ENCODE data around the gene MYO5B. TPM values are rescaled to one million over a fixed set of nuclear protein-coding genes. Genes with fewer than 3 reads are reported as not detected.

The MYO5B gene
- polyA plus RNA-seq, 2 donors = 35.3 to 38.5 TPM

DNA sequence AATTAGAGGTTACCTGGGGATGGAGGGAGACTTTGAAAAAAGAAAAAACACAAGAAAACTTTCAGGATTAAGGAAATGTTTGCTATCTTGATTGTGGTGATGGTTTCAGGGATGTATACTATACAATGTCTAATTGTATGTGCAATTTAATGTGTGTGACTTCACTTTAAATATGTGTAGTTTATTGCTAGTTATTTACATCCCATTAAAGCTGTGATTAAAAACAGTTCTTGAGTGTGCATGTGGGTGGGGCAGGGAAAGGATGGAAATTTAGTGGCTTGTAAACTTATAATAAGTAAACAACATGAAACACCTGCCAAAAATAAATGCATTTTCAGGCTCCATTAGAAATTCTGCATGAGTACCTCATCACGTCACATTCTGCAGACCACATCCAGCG lies 167.0 kb downstream of the MYO5B start:
- Histone ChIP-seq H3K27ac (ENCODE audit: low read depth in 2 of 2, low read length in 1 of 2) (no peak overlapping the region), H3K4me3 (ENCODE audit: low read depth in 1 of 2, low read length in 2 of 2) (no peak overlapping the region), H3K9me3 (ENCODE audit: control insufficient read depth in 2 of 2, insufficient read depth in 1 of 2, low read depth in 1 of 2, low read length in 1 of 2) (no peaks in the 10 kb centered on the region), H3K36me3 (ENCODE audit: control insufficient read depth in 2 of 2, insufficient read depth in 2 of 2, low read length in 1 of 2) (no peaks in the 10 kb centered on the region), H3K4me1 (ENCODE audit: control insufficient read depth in 2 of 2, insufficient read depth in 2 of 2, low read length in 1 of 2) (no peaks in the 10 kb centered on the region), H3K27me3 (ENCODE audit: control insufficient read depth in 1 of 2, insufficient read depth in 2 of 2, low read length in 2 of 2) (no peaks in the 10 kb centered on the region)
- WGBS, 2 donors = 79 to 94% methylated on average over 2 of the region's 2 CpGs

DNA sequence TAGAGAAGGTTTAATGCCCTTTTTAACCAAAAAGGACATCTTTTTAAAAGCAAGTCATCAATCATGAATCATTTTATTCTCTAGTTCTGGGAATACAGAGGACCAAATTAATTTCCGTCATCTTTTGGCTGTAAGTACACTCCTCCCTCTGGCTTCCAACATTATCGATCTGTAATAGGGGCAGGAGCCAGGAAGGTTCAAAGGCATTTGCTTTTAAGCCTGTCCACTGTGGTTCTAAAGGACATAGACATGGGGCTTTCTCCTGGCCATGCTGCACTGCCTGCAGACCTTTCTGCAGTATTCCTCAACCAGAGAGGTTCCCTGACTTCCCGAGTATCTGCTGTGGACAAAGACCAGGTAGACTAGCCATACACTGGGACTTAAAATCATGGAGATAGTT lies 170.5 kb downstream of the MYO5B start:
- no peak overlapping the region for H3K4me3 ChIP-seq (ENCODE audit: low read depth in 1 of 2, low read length in 2 of 2)
- no peak overlapping the region for H3K27ac ChIP-seq (ENCODE audit: low read depth in 2 of 2, low read length in 1 of 2)
- 62 to 78% methylated on average over 3 of the region's 3 CpGs for WGBS, 2 donors
- no peaks in the 10 kb centered on the region for H3K4me1 ChIP-seq (ENCODE audit: control insufficient read depth in 2 of 2, insufficient read depth in 2 of 2, low read length in 1 of 2)
- H3K27me3 ChIP-seq (ENCODE audit: control insufficient read depth in 1 of 2, insufficient read depth in 2 of 2, low read length in 2 of 2) = no peaks in the 10 kb centered on the region
- no peaks in the 10 kb centered on the region for H3K36me3 ChIP-seq (ENCODE audit: control insufficient read depth in 2 of 2, insufficient read depth in 2 of 2, low read length in 1 of 2)
- H3K9me3 ChIP-seq (ENCODE audit: control insufficient read depth in 2 of 2, insufficient read depth in 1 of 2, low read depth in 1 of 2, low read length in 1 of 2) = no peaks in the 10 kb centered on the region

DNA sequence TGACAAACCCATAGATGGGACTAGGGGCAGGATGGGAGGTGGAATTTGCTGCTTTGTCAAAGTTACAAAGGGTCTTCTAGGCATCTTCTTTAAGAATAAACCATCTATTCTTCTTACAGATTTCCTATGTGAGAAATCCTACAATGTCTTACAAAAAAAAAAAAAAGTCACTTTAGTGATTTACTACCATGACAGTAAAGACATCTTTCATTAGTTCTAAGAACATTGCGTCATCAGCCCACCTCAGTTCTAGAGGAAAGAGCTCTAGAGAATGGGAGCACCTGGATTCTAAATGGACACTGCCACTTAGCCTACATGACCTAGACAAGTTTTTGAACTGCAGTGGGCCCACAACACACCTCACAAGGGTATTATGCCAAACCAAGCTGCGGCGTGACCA lies 172.0 kb downstream of the MYO5B start:
- H3K36me3 ChIP-seq (ENCODE audit: control insufficient read depth in 2 of 2, insufficient read depth in 2 of 2, low read length in 1 of 2) = no peaks in the 10 kb centered on the region
- H3K27me3 ChIP-seq (ENCODE audit: control insufficient read depth in 1 of 2, insufficient read depth in 2 of 2, low read length in 2 of 2) = no peaks in the 10 kb centered on the region
- H3K4me3 ChIP-seq (ENCODE audit: low read depth in 1 of 2, low read length in 2 of 2) = no peak overlapping the region
- no peaks in the 10 kb centered on the region for H3K4me1 ChIP-seq (ENCODE audit: control insufficient read depth in 2 of 2, insufficient read depth in 2 of 2, low read length in 1 of 2)
- no peaks in the 10 kb centered on the region for H3K9me3 ChIP-seq (ENCODE audit: control insufficient read depth in 2 of 2, insufficient read depth in 1 of 2, low read depth in 1 of 2, low read length in 1 of 2)
- 96 to 98% methylated on average over 3 of the region's 3 CpGs for WGBS, 2 donors
- H3K27ac ChIP-seq (ENCODE audit: low read depth in 2 of 2, low read length in 1 of 2) = no peak overlapping the region

DNA sequence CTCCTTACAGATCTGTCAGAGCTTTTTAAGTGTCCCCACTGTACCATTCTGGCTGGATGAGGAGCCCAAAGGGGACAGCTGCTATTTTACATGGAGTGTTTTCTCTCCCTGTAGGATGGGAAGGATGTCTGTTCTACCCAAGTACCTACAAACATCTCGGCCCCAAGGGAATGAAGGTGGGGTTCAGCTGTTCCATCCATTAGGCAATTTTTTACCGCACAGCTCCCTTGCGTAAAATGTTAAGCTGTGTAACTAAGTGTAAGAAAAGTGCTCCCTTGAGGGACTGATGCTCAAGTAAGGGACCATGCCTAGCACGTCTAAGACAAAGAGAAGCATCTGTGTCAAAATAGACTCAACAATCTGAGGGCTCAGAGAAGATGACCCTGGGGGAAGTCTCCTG lies 180.3 kb downstream of the MYO5B start:
- Histone ChIP-seq H3K4me3 (ENCODE audit: low read depth in 1 of 2, low read length in 2 of 2) (no peak overlapping the region), H3K27ac (ENCODE audit: low read depth in 2 of 2, low read length in 1 of 2) (no peak overlapping the region), H3K4me1 (ENCODE audit: control insufficient read depth in 2 of 2, insufficient read depth in 2 of 2, low read length in 1 of 2) (no peaks in the 10 kb centered on the region), H3K36me3 (ENCODE audit: control insufficient read depth in 2 of 2, insufficient read depth in 2 of 2, low read length in 1 of 2) (no peaks in the 10 kb centered on the region), H3K9me3 (ENCODE audit: control insufficient read depth in 2 of 2, insufficient read depth in 1 of 2, low read depth in 1 of 2, low read length in 1 of 2) (no peaks in the 10 kb centered on the region), H3K27me3 (ENCODE audit: control insufficient read depth in 1 of 2, insufficient read depth in 2 of 2, low read length in 2 of 2) (no peaks in the 10 kb centered on the region)
- 84 to 85% methylated on average over 4 of the region's 4 CpGs for WGBS, 2 donors

DNA sequence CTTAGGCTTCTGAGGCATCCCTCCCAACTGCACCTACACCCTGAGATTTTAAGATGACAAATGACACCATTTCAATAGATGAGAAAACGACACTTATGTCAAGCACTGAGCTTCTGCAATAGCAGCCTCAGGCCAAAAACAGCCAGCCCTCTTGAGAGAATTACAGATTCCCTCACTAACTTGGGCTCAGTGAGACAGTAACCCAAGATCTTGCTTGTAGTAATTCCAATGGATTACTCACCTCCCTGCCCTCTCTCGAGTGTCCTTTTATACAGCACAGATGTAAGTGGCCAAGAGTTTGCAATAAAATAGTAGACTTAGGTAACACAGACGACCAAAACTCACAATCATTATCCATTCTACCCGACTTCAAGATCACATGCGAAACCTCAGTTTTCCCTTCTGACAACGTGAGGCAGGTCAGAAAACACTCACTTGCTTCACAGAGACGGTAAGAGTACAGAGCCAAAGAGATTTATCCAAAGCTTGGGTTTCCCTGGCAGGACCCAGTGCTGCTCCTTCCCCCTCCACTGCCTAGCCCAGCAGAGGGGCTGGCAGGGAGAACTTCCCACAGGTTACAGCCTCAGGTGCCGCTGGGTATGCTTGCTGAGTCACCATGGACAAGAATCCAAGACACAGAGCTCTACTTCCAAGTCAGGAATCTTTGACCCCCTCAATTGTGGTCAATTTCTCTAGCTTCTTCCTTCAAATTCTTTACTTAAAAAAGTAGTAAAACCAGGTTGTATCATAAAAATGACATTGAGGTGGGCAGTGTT lies 181.4 kb downstream of the MYO5B start:
- Histone ChIP-seq H3K27me3 (ENCODE audit: control insufficient read depth in 1 of 2, insufficient read depth in 2 of 2, low read length in 2 of 2) (no peaks in the 10 kb centered on the region), H3K36me3 (ENCODE audit: control insufficient read depth in 2 of 2, insufficient read depth in 2 of 2, low read length in 1 of 2) (no peaks in the 10 kb centered on the region), H3K4me3 (ENCODE audit: low read depth in 1 of 2, low read length in 2 of 2) (no peak overlapping the region), H3K27ac (ENCODE audit: low read depth in 2 of 2, low read length in 1 of 2) (no peak overlapping the region), H3K9me3 (ENCODE audit: control insufficient read depth in 2 of 2, insufficient read depth in 1 of 2, low read depth in 1 of 2, low read length in 1 of 2) (no peaks in the 10 kb centered on the region), H3K4me1 (ENCODE audit: control insufficient read depth in 2 of 2, insufficient read depth in 2 of 2, low read length in 1 of 2) (no peaks in the 10 kb centered on the region)
- 77 to 79% methylated on average over 8 of the region's 8 CpGs for WGBS, 2 donors

DNA sequence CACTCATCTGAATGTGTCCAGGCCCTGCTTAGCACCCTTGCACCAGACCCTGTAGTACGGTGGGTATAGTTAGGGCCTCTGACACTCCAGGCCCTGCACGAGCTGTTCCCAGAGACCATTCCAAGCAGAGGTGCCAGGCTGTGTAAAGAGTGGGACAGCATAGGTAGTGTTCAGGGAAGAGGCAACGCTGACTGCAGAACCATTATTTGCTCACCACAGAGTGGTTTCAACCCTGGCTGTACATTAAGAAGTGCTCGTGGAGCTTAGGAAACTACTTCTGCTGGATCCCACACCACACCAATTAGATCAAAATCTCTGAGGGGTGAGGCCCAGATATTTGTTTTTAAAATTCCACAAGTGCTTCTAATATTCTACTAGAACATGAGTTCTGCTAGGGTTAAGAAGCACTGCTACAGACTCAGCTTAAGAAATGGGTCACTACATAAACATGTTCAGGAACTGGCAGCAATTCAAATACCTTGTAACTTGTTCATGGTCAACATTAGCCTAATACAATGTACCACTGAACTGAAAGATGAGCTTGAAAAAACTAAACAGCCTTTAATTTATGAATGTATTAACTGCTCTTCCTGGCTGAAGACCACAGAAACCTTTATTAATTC lies 183.0 kb downstream of the MYO5B start:
- 77 to 79% methylated on average over 4 of the region's 4 CpGs for WGBS, 2 donors
- Histone ChIP-seq H3K27ac (ENCODE audit: low read depth in 2 of 2, low read length in 1 of 2) (peak overlapping the region in 1 of 2 donors; percentile 6), H3K4me3 (ENCODE audit: low read depth in 1 of 2, low read length in 2 of 2) (no peak overlapping the region), H3K27me3 (ENCODE audit: control insufficient read depth in 1 of 2, insufficient read depth in 2 of 2, low read length in 2 of 2) (no peaks in the 10 kb centered on the region), H3K9me3 (ENCODE audit: control insufficient read depth in 2 of 2, insufficient read depth in 1 of 2, low read depth in 1 of 2, low read length in 1 of 2) (no peaks in the 10 kb centered on the region), H3K4me1 (ENCODE audit: control insufficient read depth in 2 of 2, insufficient read depth in 2 of 2, low read length in 1 of 2) (no peaks in the 10 kb centered on the region), H3K36me3 (ENCODE audit: control insufficient read depth in 2 of 2, insufficient read depth in 2 of 2, low read length in 1 of 2) (no peaks in the 10 kb centered on the region)

DNA sequence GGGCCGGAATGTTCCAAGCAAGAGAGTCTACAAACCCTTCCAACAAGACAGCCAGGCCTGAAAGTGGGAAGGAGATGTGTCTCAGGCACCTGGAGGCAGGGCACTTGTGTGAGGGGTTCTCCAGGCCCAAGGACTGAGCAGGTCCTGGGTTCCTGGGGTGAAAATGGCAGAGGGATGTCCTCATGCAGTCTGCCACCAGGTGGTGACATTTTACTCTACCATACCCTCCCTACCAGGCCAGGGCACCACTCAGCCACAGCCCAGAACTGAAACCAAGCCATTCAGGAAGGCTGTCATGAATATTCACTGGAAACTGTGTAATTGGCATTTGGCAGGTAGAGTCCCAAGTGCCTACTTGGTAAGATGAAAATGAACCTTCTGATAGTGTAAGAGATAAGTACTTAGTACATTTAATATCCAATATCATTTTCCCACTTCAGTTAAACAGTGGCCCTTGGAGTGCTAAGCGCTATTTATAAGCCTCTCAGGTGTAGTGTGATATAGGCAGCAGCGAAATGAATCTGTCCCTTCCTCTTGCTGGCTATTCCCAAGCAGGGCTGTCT lies 185.1 kb downstream of the MYO5B start:
- 92 to 93% methylated on average over 3 of the region's 3 CpGs for WGBS, 2 donors
- no peak overlapping the region for H3K27ac ChIP-seq (ENCODE audit: low read depth in 2 of 2, low read length in 1 of 2)
- H3K27me3 ChIP-seq (ENCODE audit: control insufficient read depth in 1 of 2, insufficient read depth in 2 of 2, low read length in 2 of 2) = no peaks in the 10 kb centered on the region
- no peaks in the 10 kb centered on the region for H3K4me1 ChIP-seq (ENCODE audit: control insufficient read depth in 2 of 2, insufficient read depth in 2 of 2, low read length in 1 of 2)
- H3K36me3 ChIP-seq (ENCODE audit: control insufficient read depth in 2 of 2, insufficient read depth in 2 of 2, low read length in 1 of 2) = no peaks in the 10 kb centered on the region
- H3K9me3 ChIP-seq (ENCODE audit: control insufficient read depth in 2 of 2, insufficient read depth in 1 of 2, low read depth in 1 of 2, low read length in 1 of 2) = no peaks in the 10 kb centered on the region
- no peak overlapping the region for H3K4me3 ChIP-seq (ENCODE audit: low read depth in 1 of 2, low read length in 2 of 2)

DNA sequence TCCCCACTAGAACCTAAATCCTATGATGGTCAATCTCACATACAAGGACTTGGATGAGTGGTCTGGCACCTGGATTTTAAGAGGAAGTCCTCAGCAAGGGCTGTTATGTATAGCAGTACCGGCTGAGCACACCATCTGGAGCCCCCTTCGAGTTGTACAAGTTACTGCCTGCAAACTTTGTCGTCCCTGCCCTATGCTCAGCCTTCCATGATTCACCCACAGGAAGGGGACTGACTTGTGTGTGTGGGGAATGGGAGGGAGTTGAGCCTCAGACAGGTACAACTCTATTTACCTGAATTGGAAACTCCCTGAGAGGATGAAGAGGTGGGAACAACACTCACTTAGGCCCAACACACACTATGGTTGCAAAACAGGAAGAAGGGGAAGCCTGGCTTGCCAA lies 186.6 kb downstream of the MYO5B start:
- no peaks in the 10 kb centered on the region for H3K36me3 ChIP-seq (ENCODE audit: control insufficient read depth in 2 of 2, insufficient read depth in 2 of 2, low read length in 1 of 2)
- H3K27me3 ChIP-seq (ENCODE audit: control insufficient read depth in 1 of 2, insufficient read depth in 2 of 2, low read length in 2 of 2) = no peaks in the 10 kb centered on the region
- no peaks in the 10 kb centered on the region for H3K9me3 ChIP-seq (ENCODE audit: control insufficient read depth in 2 of 2, insufficient read depth in 1 of 2, low read depth in 1 of 2, low read length in 1 of 2)
- H3K4me1 ChIP-seq (ENCODE audit: control insufficient read depth in 2 of 2, insufficient read depth in 2 of 2, low read length in 1 of 2) = no peaks in the 10 kb centered on the region
- no peak overlapping the region for H3K27ac ChIP-seq (ENCODE audit: low read depth in 2 of 2, low read length in 1 of 2)
- 82 to 85% methylated on average over 3 of the region's 3 CpGs for WGBS, 2 donors
- no peak overlapping the region for H3K4me3 ChIP-seq (ENCODE audit: low read depth in 1 of 2, low read length in 2 of 2)

DNA sequence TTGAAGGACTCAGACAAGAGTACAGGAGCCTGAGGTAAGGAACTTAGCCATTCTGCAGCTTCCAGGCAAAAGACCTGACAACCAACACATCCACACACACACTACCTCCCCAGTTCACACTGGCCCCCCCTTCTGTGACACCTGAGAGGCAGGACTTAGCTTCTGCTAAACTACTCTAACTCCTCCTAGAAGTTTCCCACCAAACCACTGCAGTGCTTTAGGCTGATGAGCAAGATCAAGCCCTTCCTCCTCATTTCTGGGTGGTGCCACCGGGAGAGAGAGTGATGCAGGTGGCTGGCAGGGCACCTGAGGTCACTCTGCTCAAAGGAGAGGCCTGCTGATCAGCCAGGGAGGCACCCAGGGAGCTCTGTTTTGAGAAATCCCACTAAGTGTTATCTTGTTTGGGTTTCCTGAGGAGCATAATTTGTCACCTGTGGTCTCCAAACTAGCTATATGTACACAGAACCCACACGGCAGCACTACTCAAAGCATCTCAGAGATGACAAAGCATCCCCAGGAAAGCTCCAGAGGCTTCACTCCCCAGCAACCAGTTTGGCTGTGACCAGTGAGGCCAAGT lies 188.4 kb downstream of the MYO5B start:
- Histone ChIP-seq H3K27me3 (ENCODE audit: control insufficient read depth in 1 of 2, insufficient read depth in 2 of 2, low read length in 2 of 2) (no peaks in the 10 kb centered on the region), H3K4me3 (ENCODE audit: low read depth in 1 of 2, low read length in 2 of 2) (no peak overlapping the region), H3K36me3 (ENCODE audit: control insufficient read depth in 2 of 2, insufficient read depth in 2 of 2, low read length in 1 of 2) (no peaks in the 10 kb centered on the region), H3K9me3 (ENCODE audit: control insufficient read depth in 2 of 2, insufficient read depth in 1 of 2, low read depth in 1 of 2, low read length in 1 of 2) (no peaks in the 10 kb centered on the region), H3K27ac (ENCODE audit: low read depth in 2 of 2, low read length in 1 of 2) (no peak overlapping the region), H3K4me1 (ENCODE audit: control insufficient read depth in 2 of 2, insufficient read depth in 2 of 2, low read length in 1 of 2) (no peaks in the 10 kb centered on the region)
- 66 to 71% methylated on average over 2 of the region's 2 CpGs for WGBS, 2 donors
